Lower leg skin (tissue), 3 donors: ENCODE data around the gene KCTD8.

Experiments
- POLR2A ChIP-seq, 2 donors: fragments of 450-650 bp; IDR thresholded peaks; one replicate each; pipeline ENCODE4 v1.6.1; 2016 to 2017; ENCODE audit warnings: antibody characterized with exemption in 2 of 2, mild to moderate bottlenecking in 1 of 2, moderate library complexity in 1 of 2
- TF ChIP-seq, protein P1 (sequence below), 3 donors: fragments of 450-650 bp; IDR thresholded peaks; one replicate each; pipeline ENCODE4 v1.5.1; 2016; ENCODE audit warnings: antibody characterized with exemption in 3 of 3, mild to moderate bottlenecking in 3 of 3, moderate library complexity in 2 of 3

GRCh38 chr4:44279066-44279465 lies 169.5 kb downstream of the KCTD8 start:
- TF ChIP-seq POLR2A (IDR thresholded peaks at IDR 0.05) = no peak
- TF ChIP-seq, protein P1, sequence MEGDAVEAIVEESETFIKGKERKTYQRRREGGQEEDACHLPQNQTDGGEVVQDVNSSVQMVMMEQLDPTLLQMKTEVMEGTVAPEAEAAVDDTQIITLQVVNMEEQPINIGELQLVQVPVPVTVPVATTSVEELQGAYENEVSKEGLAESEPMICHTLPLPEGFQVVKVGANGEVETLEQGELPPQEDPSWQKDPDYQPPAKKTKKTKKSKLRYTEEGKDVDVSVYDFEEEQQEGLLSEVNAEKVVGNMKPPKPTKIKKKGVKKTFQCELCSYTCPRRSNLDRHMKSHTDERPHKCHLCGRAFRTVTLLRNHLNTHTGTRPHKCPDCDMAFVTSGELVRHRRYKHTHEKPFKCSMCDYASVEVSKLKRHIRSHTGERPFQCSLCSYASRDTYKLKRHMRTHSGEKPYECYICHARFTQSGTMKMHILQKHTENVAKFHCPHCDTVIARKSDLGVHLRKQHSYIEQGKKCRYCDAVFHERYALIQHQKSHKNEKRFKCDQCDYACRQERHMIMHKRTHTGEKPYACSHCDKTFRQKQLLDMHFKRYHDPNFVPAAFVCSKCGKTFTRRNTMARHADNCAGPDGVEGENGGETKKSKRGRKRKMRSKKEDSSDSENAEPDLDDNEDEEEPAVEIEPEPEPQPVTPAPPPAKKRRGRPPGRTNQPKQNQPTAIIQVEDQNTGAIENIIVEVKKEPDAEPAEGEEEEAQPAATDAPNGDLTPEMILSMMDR (IDR thresholded peaks at IDR 0.05) = no peak
